ENCODE measurements around the gene F11R.
"Not testable (repeated sequence)": the region's sequence is repeated elsewhere in the genome, so short reads cannot be mapped to it uniquely, and the experiment has no call there.

F11R gene

GRCh38 chr1:160978510-160978927, 42.4 kb downstream of the F11R start:
- in situ Hi-C loops (cut with MboI; ENCODE audit: low sequenced_read_pairs), result no loop called here

GRCh38 chr1:160975026-160975425, 45.9 kb downstream of the F11R start:
- in situ Hi-C loops (cut with MboI; ENCODE audit: low sequenced_read_pairs), result no loop called here

GRCh38 chr1:160973491-160973890, 47.5 kb downstream of the F11R start:
- in situ Hi-C loops (cut with MboI; ENCODE audit: low sequenced_read_pairs), result no loop called here

- in situ Hi-C loops (cut with MboI; ENCODE audit: low sequenced_read_pairs), result no loop called here
Measured at GRCh38 chr1:160972939-160973338, 48.0 kb downstream of the F11R start.

- in situ Hi-C loops (cut with MboI; ENCODE audit: low sequenced_read_pairs), result no loop called here
Measured at GRCh38 chr1:160971618-160972056, 49.3 kb downstream of the F11R start.

- in situ Hi-C loops (cut with MboI; ENCODE audit: low sequenced_read_pairs), result no loop called here
Measured at GRCh38 chr1:160963521-160963920, 57.4 kb downstream of the F11R start.

- in situ Hi-C loops (cut with MboI; ENCODE audit: low sequenced_read_pairs), result no loop called here
Measured at GRCh38 chr1:160961419-160961818, 59.5 kb downstream of the F11R start.

- in situ Hi-C loops (cut with MboI; ENCODE audit: low sequenced_read_pairs), result loop anchor here (10.0 kb wide), 1 partner anchor 282 kb away; no protein-coding TSS in a partner anchor
Measured at GRCh38 chr1:160956966-160957365, 64.0 kb downstream of the F11R start.

- in situ Hi-C loops (cut with MboI; ENCODE audit: low sequenced_read_pairs), result loop anchor here (5.0 to 10.0 kb wide), 2 partner anchors 122 to 280 kb away; no protein-coding TSS in a partner anchor
Measured at GRCh38 chr1:160954158-160955104, 66.5 kb downstream of the F11R start, which contains the start of gene ITLN2. ITLN2 (minus strand) TSS chr1:160954809; CDS start chr1:160954741, 68 bp downstream.

- in situ Hi-C loops (cut with MboI; ENCODE audit: low sequenced_read_pairs), result loop anchor here (5.0 to 10.0 kb wide), 2 partner anchors 121 to 278 kb away; no protein-coding TSS in a partner anchor
Measured at GRCh38 chr1:160953030-160953429, 67.9 kb downstream of the F11R start.

- in situ Hi-C loops (cut with MboI; ENCODE audit: low sequenced_read_pairs), result loop anchor here (5.0 to 10.0 kb wide), 2 partner anchors 120 to 277 kb away; no protein-coding TSS in a partner anchor
Measured at GRCh38 chr1:160952129-160952510, 68.8 kb downstream of the F11R start.

- in situ Hi-C loops (cut with MboI; ENCODE audit: low sequenced_read_pairs), result loop anchor here (5.0 to 10.0 kb wide), 2 partner anchors 119 to 277 kb away; no protein-coding TSS in a partner anchor
Measured at GRCh38 chr1:160951443-160952128, 69.4 kb downstream of the F11R start.

- in situ Hi-C loops (cut with MboI; ENCODE audit: low sequenced_read_pairs), result loop anchor here (5.0 to 10.0 kb wide), 2 partner anchors 118 to 276 kb away; no protein-coding TSS in a partner anchor
Measured at GRCh38 chr1:160950657-160951056, 70.3 kb downstream of the F11R start.

GRCh38 chr1:160949881-160950280, 71.1 kb downstream of the F11R start:
- in situ Hi-C loops (cut with MboI; ENCODE audit: low sequenced_read_pairs), result loop anchor here (5.0 to 10.0 kb wide), 2 partner anchors 118 to 275 kb away; no protein-coding TSS in a partner anchor

- in situ Hi-C loops (cut with MboI; ENCODE audit: low sequenced_read_pairs), result not testable (repeated sequence)
Measured at GRCh38 chr1:160949216-160949880, 71.6 kb downstream of the F11R start.

- in situ Hi-C loops (cut with MboI; ENCODE audit: low sequenced_read_pairs), result not testable (repeated sequence)
Measured at GRCh38 chr1:160947174-160947759, 73.7 kb downstream of the F11R start.

GRCh38 chr1:160945881-160946280, 75.1 kb downstream of the F11R start:
- in situ Hi-C loops (cut with MboI; ENCODE audit: low sequenced_read_pairs), result not testable (repeated sequence)
